K562 treated with DMSO at 1 percent for 4 hours (cell line): ENCODE measurements around the gene RAB37. TPM values are rescaled to one million over a fixed set of nuclear protein-coding genes. Genes with fewer than 3 reads are reported as not detected.

Experiments
- total RNA-seq: library from RNA; unstranded; fragments of 300-600 nt; gene quantifications from 2 replicates; pipeline ENCODE4 v1.2.3, GENCODE V29; 2022; ENCODE audit not compliant: insufficient read depth

RAB37 gene, protein sequence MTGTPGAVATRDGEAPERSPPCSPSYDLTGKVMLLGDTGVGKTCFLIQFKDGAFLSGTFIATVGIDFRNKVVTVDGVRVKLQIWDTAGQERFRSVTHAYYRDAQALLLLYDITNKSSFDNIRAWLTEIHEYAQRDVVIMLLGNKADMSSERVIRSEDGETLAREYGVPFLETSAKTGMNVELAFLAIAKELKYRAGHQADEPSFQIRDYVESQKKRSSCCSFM
- total RNA-seq, result not detected in 2 replicates

DNA sequence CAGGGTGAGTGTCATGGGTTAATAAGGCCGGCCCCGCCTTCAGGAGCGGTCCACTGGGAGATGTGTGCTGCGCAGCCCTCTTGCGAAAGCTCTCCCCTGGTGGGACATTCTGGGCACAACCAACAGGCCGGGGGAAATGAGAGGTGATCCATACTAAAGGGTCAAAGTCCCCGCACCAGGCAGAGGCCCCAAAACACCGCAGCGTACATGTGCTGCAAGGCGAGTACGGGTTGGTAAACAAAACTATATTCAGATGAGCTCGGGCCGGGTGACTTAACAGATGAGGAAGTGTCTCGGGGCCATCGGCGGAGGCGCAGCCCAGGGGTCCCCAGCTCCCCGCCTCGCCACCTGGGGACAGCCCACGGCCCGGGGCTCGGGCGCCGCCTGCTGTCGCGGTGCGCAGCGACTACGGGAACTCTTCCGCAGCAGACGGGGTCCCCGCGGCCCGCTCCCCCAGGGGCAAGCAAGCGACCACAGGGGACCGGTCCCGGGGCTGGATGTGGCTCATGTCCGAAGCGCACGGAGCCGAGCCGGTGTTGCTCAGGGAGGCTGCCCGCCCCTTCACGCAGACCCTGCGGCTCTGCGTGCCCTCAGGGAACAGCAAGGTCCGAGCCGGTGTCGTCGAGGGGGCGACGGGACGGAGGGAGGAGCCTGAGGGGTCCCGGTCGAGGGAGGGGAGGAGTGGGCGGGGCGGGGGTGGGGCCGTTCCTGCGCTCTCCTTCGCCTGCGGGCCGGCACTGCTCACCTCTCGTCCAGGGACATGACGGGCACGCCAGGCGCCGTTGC is at the start of gene RAB37:
TSS of gene RAB37 (plus strand) at position 744 of the 786 bp plus-strand sequence. CDS start at position 761, 17 bp downstream.

DNA sequence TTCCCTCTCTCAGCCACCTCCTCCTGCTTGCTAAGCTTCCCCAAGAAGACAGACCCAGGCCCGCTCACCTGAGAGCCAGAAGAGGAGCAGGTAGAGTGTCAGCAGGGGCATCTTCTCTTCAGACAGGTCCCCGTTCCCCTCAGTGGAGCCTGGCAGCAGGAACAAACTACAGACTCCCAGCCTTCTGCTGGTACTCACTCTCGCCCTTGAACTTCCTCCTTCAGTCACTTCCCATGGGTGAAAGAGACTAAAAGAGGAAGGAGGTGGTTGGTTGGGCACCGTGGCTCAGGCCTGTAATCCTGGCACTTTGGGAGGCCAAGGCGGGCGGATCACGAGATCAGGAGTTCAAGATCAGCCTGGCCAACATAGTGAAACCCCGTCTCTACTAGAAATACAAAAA is 24.3 kb upstream of the RAB37 start, which contains the start of gene CD300LF:
TSS of gene CD300LF (minus strand) at position 168 of the 400 bp plus-strand sequence. CDS start at position 111, 57 bp downstream.

DNA sequence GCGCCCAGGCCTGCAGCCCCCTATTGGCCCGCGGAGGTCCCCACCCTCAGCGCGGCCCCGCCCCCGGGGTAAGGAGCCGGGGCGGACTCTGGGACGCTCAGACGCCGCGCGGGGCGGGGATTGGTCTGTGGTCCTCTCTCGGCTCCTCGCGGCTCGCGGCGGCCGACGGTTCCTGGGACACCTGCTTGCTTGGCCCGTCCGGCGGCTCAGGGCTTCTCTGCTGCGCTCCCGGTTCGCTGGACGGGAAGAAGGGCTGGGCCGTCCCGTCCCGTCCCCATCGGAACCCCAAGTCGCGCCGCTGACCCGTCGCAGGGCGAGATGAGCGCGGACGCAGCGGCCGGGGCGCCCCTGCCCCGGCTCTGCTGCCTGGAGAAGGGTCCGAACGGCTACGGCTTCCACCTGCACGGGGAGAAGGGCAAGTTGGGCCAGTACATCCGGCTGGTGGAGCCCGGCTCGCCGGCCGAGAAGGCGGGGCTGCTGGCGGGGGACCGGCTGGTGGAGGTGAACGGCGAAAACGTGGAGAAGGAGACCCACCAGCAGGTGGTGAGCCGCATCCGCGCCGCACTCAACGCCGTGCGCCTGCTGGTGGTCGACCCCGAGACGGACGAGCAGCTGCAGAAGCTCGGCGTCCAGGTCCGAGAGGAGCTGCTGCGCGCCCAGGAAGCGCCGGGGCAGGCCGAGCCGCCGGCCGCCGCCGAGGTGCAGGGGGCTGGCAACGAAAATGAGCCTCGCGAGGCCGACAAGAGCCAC is 11.6 kb downstream of the RAB37 start, which contains the start of gene NHERF1:
TSS of gene NHERF1 (plus strand) at position 100 of the 750 bp plus-strand sequence. CDS start at position 319, 219 bp downstream.

DNA sequence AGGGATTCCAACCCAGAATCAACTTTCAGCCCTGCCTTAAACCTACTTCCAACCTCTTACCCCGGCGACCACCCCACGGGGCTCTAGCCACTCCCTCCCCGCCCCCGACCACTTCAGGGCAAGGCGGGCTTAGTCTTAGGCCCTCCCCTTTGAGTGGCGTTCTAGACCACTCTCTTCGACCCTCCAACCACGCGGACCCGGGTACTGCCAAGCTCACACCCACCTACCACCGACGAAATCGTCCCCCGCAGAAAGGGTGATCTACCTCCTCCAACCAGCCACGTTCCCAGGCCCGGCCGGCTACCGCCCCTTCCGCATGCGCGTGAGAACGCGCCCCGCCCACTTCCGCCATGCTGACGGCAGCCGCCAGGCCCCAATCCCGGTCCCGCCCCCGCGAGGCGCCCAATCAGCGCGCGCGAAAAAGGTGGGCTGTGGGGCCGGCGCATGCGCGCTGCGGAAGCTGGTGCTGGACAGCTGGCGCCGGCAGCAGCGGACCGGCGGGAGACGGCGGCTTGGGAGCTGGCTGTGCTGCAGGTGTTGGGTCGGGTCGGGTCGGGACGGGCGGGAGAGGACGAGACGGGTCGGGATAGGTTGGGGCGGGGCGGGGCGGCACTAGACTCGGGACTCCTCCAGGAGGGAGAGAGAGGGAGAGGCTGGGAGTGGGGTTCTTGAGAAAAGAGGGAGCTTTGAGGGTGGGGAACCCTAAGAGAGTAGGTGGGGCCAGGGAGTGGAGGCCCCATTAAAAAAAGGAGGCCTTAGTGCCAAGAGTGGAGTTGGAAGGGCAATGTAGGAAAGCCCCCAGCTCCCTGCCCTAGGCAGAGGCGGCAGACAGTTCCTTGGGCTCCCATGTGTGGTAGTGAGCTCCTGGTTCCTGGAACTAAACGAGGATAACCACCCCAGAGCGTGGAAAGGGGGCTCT is 39.2 kb downstream of the RAB37 start, which contains the start of gene NAT9:
TSS of gene NAT9 (minus strand) at position 302 of the 919 bp plus-strand sequence. CDS start 647 bp downstream, outside the sequence.

Other genes with a start within 250 kb of the RAB37 start
- gene CD300LB, start 205.8 kb upstream of the RAB37 start, total RNA-seq, result not detected in 2 replicates
- not detected in 2 replicates for gene CD300C, start 191.1 kb upstream of the RAB37 start, total RNA-seq
- gene CD300H, start 169.7 kb upstream of the RAB37 start, total RNA-seq, result not detected in 2 replicates
- not detected in 2 replicates for gene CD300LD, start 145.0 kb upstream of the RAB37 start, total RNA-seq
- not detected in 2 replicates for gene CD300E, start 113.5 kb upstream of the RAB37 start, total RNA-seq
- gene CD300LF, start 24.3 kb upstream of the RAB37 start, total RNA-seq, result not detected in 2 replicates
- 72.2 and 83.0 TPM in 2 replicates for gene NHERF1, start 11.4 kb downstream of the RAB37 start, total RNA-seq
- gene NAT9, start 39.1 kb downstream of the RAB37 start, total RNA-seq, result 22.0 and 26.5 TPM in 2 replicates
- 0.86 and 1.1 TPM in 2 replicates for gene GRIN2C, start 122.6 kb downstream of the RAB37 start, total RNA-seq
- 85.8 and 115 TPM in 2 replicates for gene FDXR, start 135.7 kb downstream of the RAB37 start, total RNA-seq
- gene FADS6, start 156.4 kb downstream of the RAB37 start, total RNA-seq, result 0.62 TPM in 1 of 2 replicates, not detected in the other
- gene USH1G, start 186.0 kb downstream of the RAB37 start, total RNA-seq, result 0.33 and 0.47 TPM in 2 replicates
- gene OTOP2, start 187.0 kb downstream of the RAB37 start, total RNA-seq, result 0.40 TPM in 1 of 2 replicates, not detected in the other
- not detected in 2 replicates for gene OTOP3, start 198.6 kb downstream of the RAB37 start, total RNA-seq
- gene HID1, start 235.5 kb downstream of the RAB37 start, total RNA-seq, result 3.9 and 9.1 TPM in 2 replicates